ENCODE data around the gene ETV6. TPM values are rescaled to one million over a fixed set of nuclear protein-coding genes. Genes with fewer than 3 reads are reported as not detected.

Gene ETV6
- total RNA-seq, 2 experiments from 2014 or later: 17.1 to 19.3 TPM

GRCh38 chr12:11761869-11762567 is 112.5 kb downstream of the ETV6 start:
- H2AFZ ChIP-seq (ENCODE audit: low read length): peak overlapping the region; percentile 10; the same call in 1 of the 2 replicates
- BruUV-seq (replicated peaks): no TSS peak
- no peaks in the 10 kb centered on the region for H3K9me3 ChIP-seq (ENCODE audit: low read length)
- H3K4me1 ChIP-seq (ENCODE audit: insufficient read depth, low read length, poor library complexity, severe bottlenecking): peaks cover 100% of the 10 kb centered on the region
- H3K36me3 ChIP-seq (ENCODE audit: insufficient read depth, low read length): no peaks in the 10 kb centered on the region
- H3K9me2 ChIP-seq (ENCODE audit: insufficient read depth, low read length): no peaks in the 10 kb centered on the region
- H3K27ac ChIP-seq (ENCODE audit: low read depth, low read length, poor library complexity, severe bottlenecking): peak overlapping the region; percentile 76
- H3K4me3 ChIP-seq (ENCODE audit: low read depth, low read length, poor library complexity, severe bottlenecking): peak overlapping the region; percentile 20
- intact Hi-C loops (cut with micrococcal nuclease; ENCODE audit: unreplicated experiment): loop anchor here (2.0 kb wide), 1 partner anchor 75 kb away; no protein-coding TSS in a partner anchor
- H4K20me1 ChIP-seq (ENCODE audit: insufficient read depth, low read length): no peaks in the 10 kb centered on the region
- no peak for TF ChIP-seq CTCF (conservative IDR thresholded peaks at IDR 0.05; ENCODE audit: low read length)
- TF ChIP-seq EZH2phosphoT487 (IDR thresholded peaks at IDR 0.05; ENCODE audit: borderline replicate concordance, low read depth, low read length): no peak
- ChIA-PET POLR2A (interaction anchor here (0.6 to 10.3 kb wide), 14 partner anchors 8 to 134 kb away, joined by 3 to 119 read pairs (median 4); no protein-coding TSS in a partner anchor), CTCF (ENCODE audit: unreplicated experiment) (no interaction called here)
- peak; percentile 74 for DNase-seq (ENCODE audit: low spot score)
- H3K4me2 ChIP-seq (ENCODE audit: low read length): peak overlapping the region; percentile 64
- H3K79me2 ChIP-seq (ENCODE audit: insufficient read depth, low read depth, low read length): peaks cover 9% of the 10 kb centered on the region; the same call in 1 of the 2 replicates

GRCh38 chr12:11762723-11763326 is 113.4 kb downstream of the ETV6 start:
- Histone ChIP-seq H3K4me1 (ENCODE audit: insufficient read depth, low read length, poor library complexity, severe bottlenecking) (peaks cover 100% of the 10 kb centered on the region), H3K36me3 (ENCODE audit: insufficient read depth, low read length) (no peaks in the 10 kb centered on the region; the same call in 1 of the 2 replicates), H3K4me2 (ENCODE audit: low read length) (peak overlapping the region; percentile 64), H3K79me2 (ENCODE audit: insufficient read depth, low read depth, low read length) (peaks cover 11% of the 10 kb centered on the region; the same call in 1 of the 2 replicates), H3K9me3 (ENCODE audit: low read length) (no peaks in the 10 kb centered on the region), H3K9me2 (ENCODE audit: insufficient read depth, low read length) (no peaks in the 10 kb centered on the region), H4K20me1 (ENCODE audit: insufficient read depth, low read length) (no peaks in the 10 kb centered on the region), H3K4me3 (ENCODE audit: low read depth, low read length, poor library complexity, severe bottlenecking) (peak overlapping the region; percentile 20), H3K27ac (ENCODE audit: low read depth, low read length, poor library complexity, severe bottlenecking) (peak overlapping the region; percentile 76), H2AFZ (ENCODE audit: low read length) (peak overlapping the region; percentile 1; the same call in 1 of the 2 replicates)
- DNase-seq (ENCODE audit: low spot score): peak; percentile 47
- BruUV-seq (replicated peaks): no TSS peak
- ChIA-PET POLR2A (interaction anchor here (0.6 to 10.3 kb wide), 11 partner anchors 9 to 133 kb away, joined by 3 to 119 read pairs (median 4); no protein-coding TSS in a partner anchor), CTCF (ENCODE audit: unreplicated experiment) (no interaction called here)
- TF ChIP-seq CTCF (conservative IDR thresholded peaks at IDR 0.05; ENCODE audit: low read length): no peak
- TF ChIP-seq EZH2phosphoT487 (IDR thresholded peaks at IDR 0.05; ENCODE audit: borderline replicate concordance, low read depth, low read length): no peak
- intact Hi-C loops (cut with micrococcal nuclease; ENCODE audit: unreplicated experiment): loop anchor here (2.0 kb wide), 1 partner anchor 74 kb away; no protein-coding TSS in a partner anchor
